Right forelimb (tissue), 1 donor: Measurements from ENCODE around the gene ROCK2.

Experiments used
- DNase-seq: peaks from one replicate; pipeline ENCODE4 v3.0.0-alpha.2; 2018

Gene ROCK2

GRCh38 chr2:11228692-11229091, 115.7 kb downstream of the ROCK2 start:
- no peak for DNase-seq

GRCh38 chr2:11227595-11227994, 116.8 kb downstream of the ROCK2 start:
- DNase-seq: no peak

GRCh38 chr2:11224887-11225286, 119.5 kb downstream of the ROCK2 start:
- no peak for DNase-seq

- no peak for DNase-seq
Measured at GRCh38 chr2:11222845-11223244, 121.6 kb downstream of the ROCK2 start.

GRCh38 chr2:11220445-11220844, 124.0 kb downstream of the ROCK2 start:
- no peak for DNase-seq

GRCh38 chr2:11215407-11215806, 129.0 kb downstream of the ROCK2 start:
- DNase-seq: no peak

GRCh38 chr2:11214770-11215169, 129.7 kb downstream of the ROCK2 start:
- no peak for DNase-seq

GRCh38 chr2:11213975-11214374, 130.5 kb downstream of the ROCK2 start:
- DNase-seq: no peak

- DNase-seq: no peak
Measured at GRCh38 chr2:11213090-11213638, 131.3 kb downstream of the ROCK2 start.

GRCh38 chr2:11212645-11213044, 131.8 kb downstream of the ROCK2 start:
- no peak for DNase-seq

- DNase-seq: no peak
Measured at GRCh38 chr2:11208083-11208482, 136.4 kb downstream of the ROCK2 start.

- DNase-seq: no peak
Measured at GRCh38 chr2:11203480-11203879, 141.0 kb downstream of the ROCK2 start.

GRCh38 chr2:11201969-11202368, 142.5 kb downstream of the ROCK2 start:
- DNase-seq: no peak

- DNase-seq: no peak
Measured at GRCh38 chr2:11200651-11201050, 143.8 kb downstream of the ROCK2 start.

GRCh38 chr2:11196246-11196645, 148.2 kb downstream of the ROCK2 start:
- no peak for DNase-seq

- no peak for DNase-seq
Measured at GRCh38 chr2:11187731-11188130, 156.7 kb downstream of the ROCK2 start.

GRCh38 chr2:11187083-11187619, 157.3 kb downstream of the ROCK2 start:
- DNase-seq: no peak

- DNase-seq: no peak
Measured at GRCh38 chr2:11186145-11186544, 158.3 kb downstream of the ROCK2 start.

GRCh38 chr2:11182951-11183350, 161.5 kb downstream of the ROCK2 start:
- no peak for DNase-seq

GRCh38 chr2:11180653-11181052, 163.8 kb downstream of the ROCK2 start:
- DNase-seq: no peak

- DNase-seq: no peak
Measured at GRCh38 chr2:11179899-11180298, 164.5 kb downstream of the ROCK2 start.

GRCh38 chr2:11179196-11179595, 165.2 kb downstream of the ROCK2 start:
- no peak for DNase-seq

GRCh38 chr2:11177871-11178690, 166.4 kb downstream of the ROCK2 start:
- DNase-seq: no peak

- no peak for DNase-seq
Measured at GRCh38 chr2:11175293-11175795, 169.1 kb downstream of the ROCK2 start.
